Measurements from ENCODE around the gene PCDH17. TPM values are rescaled to one million over a fixed set of nuclear protein-coding genes. Genes with fewer than 3 reads are reported as not detected.

Gene PCDH17
- total RNA-seq (2021; fragmentation: NEBNext Ultra II Directional; extraction: Animal tissue kit (Norgen Biotek cat#: 25700)) (0.60 and 0.67 TPM in 2 replicates), polyA plus RNA-seq (2011; rRNA removed) (0.20 and 0.31 TPM in 2 replicates), polyA minus RNA-seq (2011; rRNA and poly(A)+ RNA removed) (0.68 and 2.2 TPM in 2 replicates)
- polyA plus RNA-seq (2011; cell fraction: cytosol; rRNA removed) = 0.18 TPM
- 1.1 TPM for polyA plus RNA-seq (2011; cell fraction: nucleus; rRNA removed)
- 0.25 to 0.44 TPM (median 0.28 TPM) in 4 replicates for polyA plus RNA-seq (2012, experiment 1 of 2)
- 0.04 TPM for polyA plus RNA-seq (2012, experiment 2 of 2)
- 0.67 TPM for polyA plus RNA-seq (2013, experiment 1 of 2)
- polyA plus RNA-seq (2013, experiment 2 of 2) = 0.55 TPM
- polyA minus RNA-seq (2011; cell fraction: cytosol; rRNA and poly(A)+ RNA removed) = 1.2 TPM
- polyA minus RNA-seq (2011; cell fraction: nucleus; rRNA and poly(A)+ RNA removed) = 4.8 TPM
- long read RNA-seq, experiment 1 = 0 reads
- long read RNA-seq, experiment 2 = 0 reads

GRCh38 chr13:57631596-57632275 is at the start of gene PCDH17:
Gene PCDH17 (plus strand): TSS chr13:57631744. CDS start chr13:57632547, 803 bp downstream.
- H2BK120ac ChIP-seq (replicated peaks; ENCODE audit: low read depth, low read length) = no peak within 1 kb of the TSS
- no peaks in the 10 kb centered on the region for H3K79me2 ChIP-seq (ENCODE audit: control insufficient read depth in 1 of 2, insufficient read depth in 2 of 2, low read length in 2 of 2)
- H3K36me3 ChIP-seq (ENCODE audit: control insufficient read depth in 2 of 4, insufficient read depth in 4 of 4, low read length in 3 of 4) = peaks cover 0 to 5% (median 0%) of the 10 kb centered on the region in 4 experiments; a peak in 1 of 8 replicates
- peaks cover 0 to 18% (median 7%) of the 10 kb centered on the region in 4 experiments; a peak in 6 of 7 replicates for H3K4me1 ChIP-seq (replicated peaks in 1 of 4; ENCODE audit: control insufficient read depth in 3 of 4, insufficient read depth in 4 of 4, low read length in 3 of 4)
- H3K4me3 ChIP-seq (ENCODE audit: extremely low read depth in 1 of 4, insufficient read depth in 2 of 4, low read depth in 3 of 4, low read length in 4 of 4) = peak within 1 kb of the TSS; percentile 61 to 73 (median 66)
- peaks cover 0 to 10% of the 10 kb centered on the region in 2 experiments; a peak in 1 of 4 replicates for H3K9me3 ChIP-seq (ENCODE audit: insufficient read depth in 2 of 2, low read depth in 1 of 2, low read length in 1 of 2)
- FAIRE-seq = no peak
- DNase-seq (ENCODE audit: low read depth in 1 of 2, low spot score in 2 of 2) = peak in 1 of 2 experiments; percentile 76
- H2AK5ac ChIP-seq (ENCODE audit: low read depth, low read length) = no peak within 1 kb of the TSS
- H3K23me2 ChIP-seq (ENCODE audit: low read depth, low read length) = peaks cover 44% of the 10 kb centered on the region
- H3K27ac ChIP-seq (ENCODE audit: low read depth, low read length) = no peak within 1 kb of the TSS
- POLR2A ChIA-PET (ENCODE audit: partially characterized antibody) = interaction anchor here (0.6 to 1.1 kb wide), 3 partner anchors 15 to 1693 kb away, joined by 3 to 5 read pairs (median 3); no protein-coding TSS in a partner anchor
- H3K56ac ChIP-seq (replicated peaks; ENCODE audit: insufficient read length, low read depth, low read length) = no peak within 1 kb of the TSS
- H3K4ac ChIP-seq (replicated peaks; ENCODE audit: insufficient read length, low read depth, low read length) = no peak within 1 kb of the TSS
- H2BK5ac ChIP-seq (ENCODE audit: low read depth, low read length) = no peak within 1 kb of the TSS
- H3K4me2 ChIP-seq (ENCODE audit: insufficient read depth in 1 of 2, low read depth in 2 of 2, low read length in 2 of 2) = peak within 1 kb of the TSS; percentile 98 to 100
- H2BK15ac ChIP-seq (ENCODE audit: low read length) = no peak within 1 kb of the TSS
- 0 out of 2 replicates have a peak within 1 kb of the TSS, but pooled peaks have one; percentile 19 for H4K8ac ChIP-seq (ENCODE audit: extremely low read depth, insufficient read depth, low read length)
- no peak within 1 kb of the TSS for H3K14ac ChIP-seq (ENCODE audit: insufficient read length)
- peaks cover 0 to 3% of the 10 kb centered on the region in 2 experiments for H4K20me1 ChIP-seq (replicated peaks in 1 of 2; ENCODE audit: control insufficient read depth in 1 of 2, insufficient read depth in 2 of 2, low read length in 2 of 2)
- WGBS, 2 experiments (ENCODE audit: extremely low coverage in 1 of 2, insufficient coverage in 1 of 2, insufficient read length in 1 of 2, insufficient replicate concordance in 2 of 2, low coverage in 1 of 2, low lambda C conversion rate in 2 of 2, missing lambda C conversion rate in 1 of 2) = 3% methylated on average over 31 of the region's 33 CpGs; no CpG with 5 or more reads in 1 of the 2 experiments
- H3K18ac ChIP-seq (ENCODE audit: extremely low read depth, low read length) = no peak within 1 kb of the TSS
- H2BK12ac ChIP-seq (ENCODE audit: low read depth, low read length) = no peak within 1 kb of the TSS; the same call in 1 of the 2 replicates
- no peaks in the 10 kb centered on the region for H3K79me1 ChIP-seq (ENCODE audit: low read depth, low read length)
- no peak within 1 kb of the TSS for H3K23ac ChIP-seq (ENCODE audit: insufficient read length)
- H3K9ac ChIP-seq (replicated peaks in 1 of 4; ENCODE audit: extremely low read depth in 1 of 4, low read depth in 3 of 4, low read length in 3 of 4) = no peak within 1 kb of the TSS
- CTCF ChIA-PET (ENCODE audit: partially characterized antibody) = interaction anchor here (0.6 to 5.1 kb wide), 7 partner anchors 24 to 457 kb away, joined by 3 to 38 read pairs (median 8); no protein-coding TSS in a partner anchor
- H4K91ac ChIP-seq (replicated peaks; ENCODE audit: insufficient read length, low read length) = no peak within 1 kb of the TSS
- peaks cover 29 to 69% (median 56%) of the 10 kb centered on the region in 4 experiments for H3K27me3 ChIP-seq (replicated peaks in 1 of 4; ENCODE audit: control insufficient read depth in 3 of 4, extremely low read depth in 1 of 4, insufficient read depth in 3 of 4, low read length in 3 of 4)
- H4K5ac ChIP-seq (ENCODE audit: insufficient read length, low read depth, low read length) = no peak within 1 kb of the TSS
- peak within 1 kb of the TSS; percentile 83 for H2AFZ ChIP-seq (ENCODE audit: low read length)
- no peak within 1 kb of the TSS for H2BK20ac ChIP-seq (ENCODE audit: low read length)
- TF ChIP-seq MAFK (IDR thresholded peaks at IDR 0.05; ENCODE audit: low read depth, low read length) (no peak), BACH1 (IDR thresholded peaks at IDR 0.05; ENCODE audit: low read length) (no peak), YY1 (IDR thresholded peaks at IDR 0.05; ENCODE audit: low read depth, low read length) (no peak), RFX5 (IDR thresholded peaks at IDR 0.05; ENCODE audit: borderline replicate concordance, low read depth, low read length) (no peak), KDM4A (IDR thresholded peaks at IDR 0.05; ENCODE audit: low read depth, low read length, severe bottlenecking) (peak; percentile 83), CTCF (IDR thresholded peaks at IDR 0.05; ENCODE audit: control extremely low read depth in 1 of 3, insufficient read depth in 1 of 3, low read depth in 1 of 3, low read length in 3 of 3) (no peak), ASH2L (IDR thresholded peaks at IDR 0.05; ENCODE audit: low read length) (peak; percentile 96)

Data from H1 (cell line).